ENCODE results near the gene POU3F1. TPM values are rescaled to one million over a fixed set of nuclear protein-coding genes. Genes with fewer than 3 reads are reported as not detected.

POU3F1 gene
- total RNA-seq, 1 donor from 2014 or later = not detected

GRCh38 chr1:38029081-38029681, 17.4 kb downstream of the POU3F1 start:
- H3K27ac ChIP-seq = peak overlapping the region; percentile 53
- H3K4me3 ChIP-seq = no peak overlapping the region
- H3K27me3 ChIP-seq = no peaks in the 10 kb centered on the region
- H3K4me1 ChIP-seq = peaks cover 35% of the 10 kb centered on the region
- DNase-seq (ENCODE audit: extremely low spot score in 2 of 2) = no peak
- H3K36me3 ChIP-seq = peaks cover 0 to 6% of the 10 kb centered on the region in 2 donors
- no peak for TF ChIP-seq POLR2A (IDR thresholded peaks at IDR 0.05)
- no peak for TF ChIP-seq POLR2AphosphoS5 (IDR thresholded peaks at IDR 0.05; ENCODE audit: insufficient read depth in 1 of 2, low read depth in 1 of 2)
- TF ChIP-seq, protein P1, sequence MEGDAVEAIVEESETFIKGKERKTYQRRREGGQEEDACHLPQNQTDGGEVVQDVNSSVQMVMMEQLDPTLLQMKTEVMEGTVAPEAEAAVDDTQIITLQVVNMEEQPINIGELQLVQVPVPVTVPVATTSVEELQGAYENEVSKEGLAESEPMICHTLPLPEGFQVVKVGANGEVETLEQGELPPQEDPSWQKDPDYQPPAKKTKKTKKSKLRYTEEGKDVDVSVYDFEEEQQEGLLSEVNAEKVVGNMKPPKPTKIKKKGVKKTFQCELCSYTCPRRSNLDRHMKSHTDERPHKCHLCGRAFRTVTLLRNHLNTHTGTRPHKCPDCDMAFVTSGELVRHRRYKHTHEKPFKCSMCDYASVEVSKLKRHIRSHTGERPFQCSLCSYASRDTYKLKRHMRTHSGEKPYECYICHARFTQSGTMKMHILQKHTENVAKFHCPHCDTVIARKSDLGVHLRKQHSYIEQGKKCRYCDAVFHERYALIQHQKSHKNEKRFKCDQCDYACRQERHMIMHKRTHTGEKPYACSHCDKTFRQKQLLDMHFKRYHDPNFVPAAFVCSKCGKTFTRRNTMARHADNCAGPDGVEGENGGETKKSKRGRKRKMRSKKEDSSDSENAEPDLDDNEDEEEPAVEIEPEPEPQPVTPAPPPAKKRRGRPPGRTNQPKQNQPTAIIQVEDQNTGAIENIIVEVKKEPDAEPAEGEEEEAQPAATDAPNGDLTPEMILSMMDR (IDR thresholded peaks at IDR 0.05) = no peak
- intact Hi-C loops (cut with DNase I) = no loop called here
- H3K9me3 ChIP-seq = no peaks in the 10 kb centered on the region

DNA sequence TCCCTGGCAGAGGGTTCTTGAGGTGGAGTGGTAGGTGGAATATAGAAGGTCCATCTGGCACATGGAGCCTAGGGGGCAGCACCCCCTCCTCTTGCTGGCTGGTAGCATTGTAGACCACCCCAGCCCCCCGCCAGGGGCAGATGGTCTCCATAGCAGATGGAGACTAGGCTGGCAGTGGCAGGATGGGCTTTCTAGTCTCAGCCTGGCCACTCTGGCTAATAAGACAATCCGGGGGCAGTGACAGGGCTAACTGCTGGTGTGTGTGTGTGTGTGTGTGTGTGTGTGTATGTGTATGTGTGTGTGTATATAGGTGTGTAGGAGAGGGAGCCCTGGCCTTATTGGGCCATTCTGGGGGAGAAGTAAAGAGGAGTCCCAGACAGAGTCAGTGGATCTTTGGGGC, 17.9 kb downstream of the POU3F1 start:
- H3K4me3 ChIP-seq = no peak overlapping the region
- H3K27me3 ChIP-seq = no peaks in the 10 kb centered on the region
- H3K36me3 ChIP-seq = peaks cover 0 to 11% of the 10 kb centered on the region in 2 donors
- no peak for TF ChIP-seq POLR2A (IDR thresholded peaks at IDR 0.05)
- TF ChIP-seq, protein P1 (IDR thresholded peaks at IDR 0.05) = no peak
- no peak for TF ChIP-seq POLR2AphosphoS5 (IDR thresholded peaks at IDR 0.05; ENCODE audit: insufficient read depth in 1 of 2, low read depth in 1 of 2)
- H3K9me3 ChIP-seq = no peaks in the 10 kb centered on the region
- DNase-seq (ENCODE audit: extremely low spot score in 2 of 2) = no peak
- H3K27ac ChIP-seq = no peak overlapping the region
- H3K4me1 ChIP-seq = peaks cover 35% of the 10 kb centered on the region
- intact Hi-C loops (cut with DNase I) = no loop called here

GRCh38 chr1:38028105-38028591, 18.4 kb downstream of the POU3F1 start:
- H3K27ac ChIP-seq = no peak overlapping the region
- intact Hi-C loops (cut with DNase I) = no loop called here

DNA sequence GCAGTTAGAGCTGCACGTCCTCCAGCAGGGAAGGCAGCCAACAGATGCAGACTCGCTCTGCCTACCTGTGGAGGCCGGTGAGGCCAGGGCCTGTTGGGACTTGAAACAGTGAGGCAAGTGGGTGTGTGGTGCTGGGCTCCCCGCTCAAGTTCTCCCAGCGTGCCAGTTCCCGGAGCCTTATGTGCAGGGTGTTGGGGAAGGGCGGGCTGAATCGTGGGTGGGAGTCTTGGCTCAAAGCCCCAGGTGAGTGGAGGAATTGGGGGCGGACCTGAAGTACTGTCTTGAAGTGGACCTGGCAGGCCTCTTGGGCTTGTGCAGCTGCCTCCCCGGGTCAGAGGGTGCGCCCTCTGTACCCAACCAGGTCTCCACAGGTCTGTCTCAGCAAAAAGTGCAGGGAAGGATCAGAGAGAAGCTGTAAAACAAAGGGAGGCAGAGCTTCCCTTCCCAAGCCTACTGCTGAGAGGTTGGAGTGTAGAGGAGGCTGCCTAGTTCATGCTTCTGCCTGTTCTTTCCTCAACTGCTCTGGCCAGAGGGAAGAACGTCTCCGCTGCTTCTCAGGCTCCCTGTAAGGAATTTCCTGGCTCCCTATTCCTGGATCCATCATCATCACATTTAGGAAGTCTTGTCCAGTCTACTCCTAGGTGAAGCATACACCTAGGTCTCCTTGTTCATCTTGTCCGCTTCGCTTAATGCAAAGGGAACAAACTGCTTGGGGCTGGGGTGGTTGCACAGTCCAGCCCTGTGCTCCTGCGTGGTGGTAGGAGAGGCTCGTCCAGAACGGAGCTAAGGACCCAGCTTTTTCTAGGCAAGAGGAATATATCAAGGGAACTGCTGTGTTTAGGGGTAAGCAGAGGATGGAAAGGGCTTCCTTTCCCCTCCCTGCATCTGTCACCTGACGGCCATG, 19.1 kb downstream of the POU3F1 start:
- H3K27ac ChIP-seq = no peak overlapping the region
- intact Hi-C loops (cut with DNase I) = no loop called here

More at GRCh38 chr1:38028105-38028591, 18.4 kb downstream of the POU3F1 start:
- Histone ChIP-seq H3K36me3 (peaks cover 0 to 16% of the 10 kb centered on the region in 2 donors), H3K9me3 (no peaks in the 10 kb centered on the region), H3K4me1 (peaks cover 35% of the 10 kb centered on the region), H3K27me3 (no peaks in the 10 kb centered on the region), H3K4me3 (no peak overlapping the region)
- no peak for DNase-seq (ENCODE audit: extremely low spot score in 2 of 2)
- TF ChIP-seq POLR2A (IDR thresholded peaks at IDR 0.05) (no peak), POLR2AphosphoS5 (IDR thresholded peaks at IDR 0.05; ENCODE audit: insufficient read depth in 1 of 2, low read depth in 1 of 2) (no peak)
- TF ChIP-seq, protein P1 (IDR thresholded peaks at IDR 0.05) = no peak

More for the DNA sequence above, 19.1 kb downstream of the POU3F1 start:
- no peak for DNase-seq (ENCODE audit: extremely low spot score in 2 of 2)
- H3K4me3 ChIP-seq = no peak overlapping the region
- H3K36me3 ChIP-seq = peaks cover 0 to 23% of the 10 kb centered on the region in 2 donors
- TF ChIP-seq, protein P1 (IDR thresholded peaks at IDR 0.05) = no peak
- no peak for TF ChIP-seq POLR2A (IDR thresholded peaks at IDR 0.05)
- TF ChIP-seq POLR2AphosphoS5 (IDR thresholded peaks at IDR 0.05; ENCODE audit: insufficient read depth in 1 of 2, low read depth in 1 of 2) = no peak
- H3K27me3 ChIP-seq = no peaks in the 10 kb centered on the region
- no peaks in the 10 kb centered on the region for H3K9me3 ChIP-seq
- H3K4me1 ChIP-seq = peaks cover 35% of the 10 kb centered on the region

All from vagina (tissue), 2 donors.